ENCODE measurements around the gene DDR1.

DNA sequence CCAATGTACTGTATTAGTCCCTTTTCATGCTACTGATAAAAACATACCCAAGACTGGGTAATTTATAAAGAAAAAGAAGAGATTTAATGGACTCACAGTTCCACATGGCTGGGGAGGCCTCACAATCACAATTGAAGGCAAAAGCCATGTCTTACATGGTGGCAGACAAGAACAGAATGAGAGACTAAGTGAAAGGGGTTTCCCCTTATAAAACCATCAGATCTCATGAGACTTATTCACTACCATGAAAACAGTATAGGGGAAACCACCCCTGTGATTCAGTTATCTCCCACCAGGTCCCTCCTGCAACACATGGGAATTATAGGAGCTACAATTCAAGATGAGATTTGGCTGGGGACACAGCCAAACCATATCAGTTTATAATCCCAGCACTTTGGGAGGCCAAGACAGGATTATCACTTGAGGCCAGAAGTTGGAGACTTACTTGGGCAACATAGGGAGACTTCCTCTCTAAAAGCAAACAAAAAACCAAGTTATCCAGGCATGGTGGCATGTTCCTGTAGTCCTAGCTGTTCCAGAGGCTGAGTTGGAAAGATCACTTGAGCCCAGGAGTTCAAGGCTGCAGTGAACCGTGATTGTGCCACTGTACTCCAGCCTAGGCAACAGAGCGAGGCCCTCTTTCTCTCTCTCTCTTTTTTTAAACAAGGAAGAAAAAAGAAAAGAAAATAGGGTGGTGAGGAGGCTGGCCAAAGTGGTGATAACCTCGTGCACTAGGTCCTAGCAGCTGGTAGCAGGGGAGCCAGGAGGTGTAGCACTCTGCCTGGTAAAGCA, 22.9 kb upstream of the DDR1 start:
- TF ChIP-seq POLR2AphosphoS5 (IDR thresholded peaks at IDR 0.05; ENCODE audit: low read depth, low read length) (no peak), TAF1 (IDR thresholded peaks at IDR 0.05; ENCODE audit: borderline replicate concordance, insufficient read depth, low read length) (no peak), SIN3A (IDR thresholded peaks at IDR 0.05; ENCODE audit: borderline replicate concordance, insufficient read depth, low read length) (no peak), FOXP2 (optimal IDR thresholded peaks at IDR 0.05; ENCODE audit: borderline replicate concordance, extremely low read depth, extremely low read length, insufficient read depth) (no peak)
- TF ChIP-seq, protein P1, sequence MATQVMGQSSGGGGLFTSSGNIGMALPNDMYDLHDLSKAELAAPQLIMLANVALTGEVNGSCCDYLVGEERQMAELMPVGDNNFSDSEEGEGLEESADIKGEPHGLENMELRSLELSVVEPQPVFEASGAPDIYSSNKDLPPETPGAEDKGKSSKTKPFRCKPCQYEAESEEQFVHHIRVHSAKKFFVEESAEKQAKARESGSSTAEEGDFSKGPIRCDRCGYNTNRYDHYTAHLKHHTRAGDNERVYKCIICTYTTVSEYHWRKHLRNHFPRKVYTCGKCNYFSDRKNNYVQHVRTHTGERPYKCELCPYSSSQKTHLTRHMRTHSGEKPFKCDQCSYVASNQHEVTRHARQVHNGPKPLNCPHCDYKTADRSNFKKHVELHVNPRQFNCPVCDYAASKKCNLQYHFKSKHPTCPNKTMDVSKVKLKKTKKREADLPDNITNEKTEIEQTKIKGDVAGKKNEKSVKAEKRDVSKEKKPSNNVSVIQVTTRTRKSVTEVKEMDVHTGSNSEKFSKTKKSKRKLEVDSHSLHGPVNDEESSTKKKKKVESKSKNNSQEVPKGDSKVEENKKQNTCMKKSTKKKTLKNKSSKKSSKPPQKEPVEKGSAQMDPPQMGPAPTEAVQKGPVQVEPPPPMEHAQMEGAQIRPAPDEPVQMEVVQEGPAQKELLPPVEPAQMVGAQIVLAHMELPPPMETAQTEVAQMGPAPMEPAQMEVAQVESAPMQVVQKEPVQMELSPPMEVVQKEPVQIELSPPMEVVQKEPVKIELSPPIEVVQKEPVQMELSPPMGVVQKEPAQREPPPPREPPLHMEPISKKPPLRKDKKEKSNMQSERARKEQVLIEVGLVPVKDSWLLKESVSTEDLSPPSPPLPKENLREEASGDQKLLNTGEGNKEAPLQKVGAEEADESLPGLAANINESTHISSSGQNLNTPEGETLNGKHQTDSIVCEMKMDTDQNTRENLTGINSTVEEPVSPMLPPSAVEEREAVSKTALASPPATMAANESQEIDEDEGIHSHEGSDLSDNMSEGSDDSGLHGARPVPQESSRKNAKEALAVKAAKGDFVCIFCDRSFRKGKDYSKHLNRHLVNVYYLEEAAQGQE (IDR thresholded peaks at IDR 0.05; ENCODE audit: insufficient read depth in 1 of 2, low read depth in 2 of 2, low read length in 2 of 2), result no peak
